SK-N-SH (cell line): ENCODE measurements around the gene PLCG1.

Experiments used
- CHD2 ChIP-seq: fragments of 150-350 bp; IDR thresholded peaks from 2 replicates; pipeline ENCODE4 v1.6.1; 2018; ENCODE audit warnings: low read length; ENCODE audit not compliant: partially characterized antibody
- CTCF ChIP-seq: fragments of 200-600 bp; sonication (generic); IDR thresholded peaks from 2 replicates; pipeline ENCODE4 v1.6.1; 2017; ENCODE audit warnings: antibody characterized with exemption, mild to moderate bottlenecking, moderate library complexity
- EP300 ChIP-seq, 2 experiments: IDR thresholded peaks; 2 replicates each; pipeline versions ENCODE4 v1.4.0 to v1.6.1; 2012; ENCODE audit warnings: borderline replicate concordance in 1 of 2, low read depth in 1 of 2, low read length in 1 of 2
- FOXM1 ChIP-seq: IDR thresholded peaks from 2 replicates; pipeline ENCODE4 v1.4.0; 2012; ENCODE audit warnings: low read depth, mild to moderate bottlenecking
- JUND ChIP-seq: IDR thresholded peaks from 2 replicates; pipeline ENCODE4 v1.4.0; 2012
- MAX ChIP-seq: IDR thresholded peaks from 2 replicates; pipeline ENCODE4 v1.4.0; 2012; ENCODE audit warnings: low read depth
- POLR2AphosphoS5 ChIP-seq: IDR thresholded peaks from 2 replicates; pipeline ENCODE4 v1.6.1; 2012; ENCODE audit warnings: low read depth, low read length
- RAD21 ChIP-seq: IDR thresholded peaks from 2 replicates; pipeline ENCODE4 v1.6.1; 2012; ENCODE audit warnings: mild to moderate bottlenecking, low read length
- REST ChIP-seq: IDR thresholded peaks from 2 replicates; pipeline ENCODE4 v1.6.1; 2012; ENCODE audit warnings: mild to moderate bottlenecking, low read depth, low read length, moderate library complexity
- SMC3 ChIP-seq: IDR thresholded peaks from 2 replicates; pipeline ENCODE4 v1.6.1; 2012; ENCODE audit warnings: low read depth, low read length, improper control_type of control experiment
- TEAD4 ChIP-seq: IDR thresholded peaks from 2 replicates; pipeline ENCODE4 v1.4.0; 2012; ENCODE audit warnings: mild to moderate bottlenecking, borderline replicate concordance; ENCODE audit not compliant: insufficient read depth
- USF1 ChIP-seq: IDR thresholded peaks from 2 replicates; pipeline ENCODE4 v1.4.0; 2012; ENCODE audit warnings: low read depth, borderline replicate concordance

- TF ChIP-seq CTCF (no peak), TEAD4 (no peak), POLR2AphosphoS5 (no peak), RAD21 (no peak), USF1 (no peak), JUND (no peak), CHD2 (no peak), SMC3 (no peak), REST (no peak), EP300 (IDR thresholded peaks at IDR 0.05; ENCODE audit: borderline replicate concordance in 1 of 2, low read depth in 1 of 2, low read length in 1 of 2) (no peak), FOXM1 (no peak), MAX (no peak)
These were observed 37.0 kb downstream of the PLCG1 start for GRCh38 chr20:41174373-41174772.
